NCI-H510A (cell line): Measurements from ENCODE around the gene FAM221A.
"Not testable (repeated sequence)": the region's sequence is repeated elsewhere in the genome, so short reads cannot be mapped to it uniquely, and the experiment has no call there.

ENCODE experiments used
- DNase-seq: peaks from one replicate; lab custom pipeline; 2025; lab: John Stamatoyannopoulos, UW

Gene FAM221A

DNA sequence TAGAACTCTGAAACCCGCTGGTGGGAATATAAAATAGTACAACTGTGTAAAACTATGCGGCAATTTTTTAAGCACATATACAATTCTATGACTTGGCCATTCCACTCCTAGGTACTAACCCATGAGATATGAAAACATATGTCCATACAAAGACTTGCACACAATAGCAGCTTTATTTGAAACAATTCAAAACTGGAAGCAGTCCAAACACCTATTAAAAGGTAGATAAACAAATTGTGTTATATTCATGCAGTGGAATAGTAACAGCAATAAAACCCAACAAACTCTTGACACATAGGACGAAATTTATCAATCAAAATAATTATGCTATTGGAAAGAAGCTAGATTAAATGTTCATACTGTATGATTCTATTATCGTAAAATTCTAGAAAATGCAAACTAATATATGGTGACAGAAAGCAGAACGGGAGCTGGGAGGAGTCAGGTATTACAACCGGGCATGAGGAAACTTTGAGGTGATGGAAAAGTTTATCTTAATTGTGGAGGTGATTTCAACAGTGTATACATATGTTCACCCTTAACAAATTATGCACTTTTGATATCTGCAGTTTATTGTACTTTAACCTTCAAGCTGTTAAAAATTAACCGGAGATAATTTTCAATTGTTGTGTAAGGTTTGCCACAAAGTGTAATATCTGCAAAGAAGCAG lies 29.2 kb downstream of the FAM221A start:
- no peak for DNase-seq

DNA sequence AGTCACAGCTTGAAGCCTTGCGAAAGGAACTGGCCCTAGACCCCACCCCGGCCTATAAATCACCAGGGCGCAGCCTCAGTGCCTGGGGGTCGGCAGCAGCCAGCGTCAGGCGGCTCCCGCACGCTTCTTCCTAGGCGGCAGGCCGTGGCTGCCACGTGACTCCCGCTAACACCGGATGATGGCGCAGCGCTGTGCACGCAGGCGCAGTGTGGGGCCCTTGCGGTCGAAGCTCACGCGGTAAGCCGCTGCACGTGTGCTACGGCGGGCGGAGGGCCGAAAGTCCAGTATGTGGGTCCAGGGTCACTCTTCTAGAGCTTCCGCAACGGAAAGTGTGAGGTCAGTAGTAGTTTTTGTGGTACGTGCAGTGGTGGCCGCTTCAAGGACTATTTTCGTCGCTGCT lies 30.0 kb downstream of the FAM221A start, which contains the start of gene STK31:
TSS of gene STK31 (plus strand) at position 220 of the 400 bp plus-strand sequence. CDS start at position 287, 67 bp downstream.
- DNase-seq, result no peak

- DNase-seq, result no peak
Measured at GRCh38 chr7:23712368-23713284, 32.6 kb downstream of the FAM221A start.

DNA sequence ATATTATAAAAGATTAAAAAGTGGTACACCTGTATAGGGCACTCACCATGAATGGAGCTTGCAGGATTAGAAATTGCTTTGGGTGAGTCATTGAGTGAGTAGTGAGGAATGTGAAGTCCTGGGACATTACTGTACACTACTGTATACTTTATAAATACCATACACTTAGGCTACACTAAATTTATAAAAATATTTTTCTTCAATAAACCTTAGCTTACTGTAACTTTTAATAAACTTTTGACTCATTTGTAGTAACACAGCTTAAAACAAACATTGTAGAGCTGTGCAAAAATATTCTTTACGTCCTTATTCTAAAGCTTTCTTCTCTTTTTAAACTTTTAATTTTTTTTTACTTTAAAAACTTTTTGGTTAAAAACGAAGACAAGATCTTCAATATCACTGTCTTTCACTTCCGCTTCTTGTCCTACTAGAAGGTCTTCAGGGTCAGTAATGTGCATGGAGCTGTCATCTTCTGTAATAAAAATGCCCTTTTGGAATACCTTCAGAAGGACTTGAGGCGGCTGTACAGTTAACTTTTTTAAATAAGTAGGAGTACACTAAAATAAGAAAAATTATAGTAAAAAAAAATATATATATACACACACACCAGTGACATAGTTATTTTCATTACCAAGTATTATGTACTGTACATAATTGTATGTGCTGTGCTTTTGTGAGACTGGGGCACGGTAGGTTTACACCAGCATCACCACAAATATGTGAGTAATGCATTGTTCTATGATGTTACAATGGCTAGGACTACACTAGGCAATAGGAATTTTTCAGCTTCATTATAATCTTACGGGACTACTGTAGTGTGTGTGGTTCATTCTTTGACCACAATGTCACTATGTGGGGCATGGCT lies 33.5 kb downstream of the FAM221A start:
- DNase-seq, result no peak

GRCh38 chr7:23714150-23714464 lies 34.1 kb downstream of the FAM221A start:
- DNase-seq, result no peak

DNA sequence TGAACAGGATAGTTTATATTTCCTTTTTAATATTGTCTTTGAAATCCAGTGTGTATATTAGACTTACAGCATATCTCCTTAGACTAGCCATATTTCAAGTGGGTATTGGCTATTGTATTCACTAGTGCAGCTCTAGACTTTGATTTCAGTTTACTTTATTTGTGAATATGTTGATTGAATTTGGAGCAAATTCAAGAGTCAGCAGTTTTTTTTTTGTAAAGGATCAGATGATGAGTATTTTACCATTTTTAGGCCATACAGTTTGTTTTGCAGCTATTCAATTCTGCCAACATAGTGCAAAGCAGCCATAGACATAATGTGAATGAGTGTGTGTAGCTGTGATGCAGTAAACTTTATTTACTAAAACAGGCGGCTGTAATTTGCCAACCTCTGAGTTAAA lies 34.6 kb downstream of the FAM221A start:
- no peak for DNase-seq

- no peak for DNase-seq
Measured at GRCh38 chr7:23715099-23715498, 35.1 kb downstream of the FAM221A start.

- DNase-seq, result no peak
Measured at GRCh38 chr7:23717788-23718187, 37.8 kb downstream of the FAM221A start.

DNA sequence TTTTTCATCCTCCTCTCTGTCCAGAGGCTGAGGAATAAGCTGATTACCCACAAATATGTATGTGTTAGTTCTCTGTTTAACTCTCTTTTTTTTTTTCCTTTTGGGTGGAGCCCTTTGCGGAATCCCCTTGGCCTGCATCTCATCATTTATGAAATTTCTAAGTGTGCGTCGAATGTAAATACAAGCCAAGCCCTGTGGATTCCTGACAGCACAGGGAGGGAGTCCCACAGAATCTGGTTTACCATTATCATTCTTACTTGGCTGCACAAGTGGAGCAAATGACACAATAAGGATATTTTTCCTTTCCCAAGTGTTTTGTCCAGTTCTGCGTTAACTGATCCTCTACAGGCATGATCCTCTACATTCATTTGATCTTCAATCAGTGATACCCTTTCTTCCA lies 41.5 kb downstream of the FAM221A start:
- DNase-seq, result no peak

GRCh38 chr7:23722587-23723216 lies 42.7 kb downstream of the FAM221A start:
- not testable (repeated sequence) for DNase-seq

- not testable (repeated sequence) for DNase-seq
Measured at GRCh38 chr7:23724113-23724512, 44.1 kb downstream of the FAM221A start.

GRCh38 chr7:23742051-23742450 lies 62.1 kb downstream of the FAM221A start:
- no peak for DNase-seq

- no peak for DNase-seq
Measured at GRCh38 chr7:23743226-23743625, 63.2 kb downstream of the FAM221A start.

DNA sequence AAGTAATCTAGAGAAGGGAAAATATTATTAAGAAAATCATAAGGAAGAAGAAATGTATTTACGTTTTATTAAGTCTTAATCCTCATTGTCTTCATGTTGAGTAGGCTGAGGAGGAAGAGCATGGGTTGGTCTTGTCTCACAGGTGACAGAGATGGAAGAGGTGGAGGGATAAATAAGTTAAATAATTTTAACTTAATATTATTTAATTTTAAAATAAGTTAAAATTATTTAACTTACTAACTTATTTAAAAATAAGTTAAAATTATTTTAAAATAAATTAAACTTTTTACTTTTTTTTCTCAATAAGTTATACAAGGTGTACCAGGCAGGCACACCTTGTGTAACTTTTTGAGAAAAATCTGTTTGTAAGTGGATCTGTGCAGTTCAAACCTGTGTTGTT lies 66.6 kb downstream of the FAM221A start:
- no peak for DNase-seq

DNA sequence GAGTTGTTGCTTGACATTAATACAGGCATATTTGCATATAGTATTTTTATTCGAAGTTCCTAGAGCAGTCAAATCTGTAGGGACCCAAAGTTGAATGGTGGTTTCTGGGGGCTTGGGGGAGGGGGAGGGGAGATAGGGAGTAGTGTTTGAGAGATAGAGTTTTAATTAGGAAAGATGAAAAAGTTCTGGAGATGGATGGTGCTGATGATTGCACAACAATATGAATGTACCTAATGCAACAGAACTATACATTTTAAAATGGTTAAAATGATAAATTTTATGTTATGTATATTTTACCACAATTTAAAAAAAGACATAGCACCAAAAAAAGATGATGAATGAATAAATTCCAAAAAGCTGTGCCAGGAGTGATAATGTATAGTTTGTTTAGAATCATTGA lies 71.9 kb downstream of the FAM221A start:
- DNase-seq, result no peak
